OCI-LY1 (cell line): ENCODE measurements around the gene UNC80.

Experiments used
- CTCF ChIP-seq: fragments of 200-600 bp; sonication (generic), shearing (Covaris generic); IDR thresholded peaks from 2 replicates; pipeline ENCODE4 v1.5.1; 2017; ENCODE audit warnings: mild to moderate bottlenecking, antibody characterized with exemption, low read length, moderate library complexity, mixed read lengths
- EZH2 ChIP-seq: fragments of 200-600 bp; sonication (generic), shearing (Covaris generic); IDR thresholded peaks from 2 replicates; pipeline ENCODE4 v1.8.0; 2017; ENCODE audit warnings: borderline replicate concordance, mixed run types, mild to moderate bottlenecking, antibody characterized with exemption, low read length, moderate library complexity, mixed read lengths

DNA sequence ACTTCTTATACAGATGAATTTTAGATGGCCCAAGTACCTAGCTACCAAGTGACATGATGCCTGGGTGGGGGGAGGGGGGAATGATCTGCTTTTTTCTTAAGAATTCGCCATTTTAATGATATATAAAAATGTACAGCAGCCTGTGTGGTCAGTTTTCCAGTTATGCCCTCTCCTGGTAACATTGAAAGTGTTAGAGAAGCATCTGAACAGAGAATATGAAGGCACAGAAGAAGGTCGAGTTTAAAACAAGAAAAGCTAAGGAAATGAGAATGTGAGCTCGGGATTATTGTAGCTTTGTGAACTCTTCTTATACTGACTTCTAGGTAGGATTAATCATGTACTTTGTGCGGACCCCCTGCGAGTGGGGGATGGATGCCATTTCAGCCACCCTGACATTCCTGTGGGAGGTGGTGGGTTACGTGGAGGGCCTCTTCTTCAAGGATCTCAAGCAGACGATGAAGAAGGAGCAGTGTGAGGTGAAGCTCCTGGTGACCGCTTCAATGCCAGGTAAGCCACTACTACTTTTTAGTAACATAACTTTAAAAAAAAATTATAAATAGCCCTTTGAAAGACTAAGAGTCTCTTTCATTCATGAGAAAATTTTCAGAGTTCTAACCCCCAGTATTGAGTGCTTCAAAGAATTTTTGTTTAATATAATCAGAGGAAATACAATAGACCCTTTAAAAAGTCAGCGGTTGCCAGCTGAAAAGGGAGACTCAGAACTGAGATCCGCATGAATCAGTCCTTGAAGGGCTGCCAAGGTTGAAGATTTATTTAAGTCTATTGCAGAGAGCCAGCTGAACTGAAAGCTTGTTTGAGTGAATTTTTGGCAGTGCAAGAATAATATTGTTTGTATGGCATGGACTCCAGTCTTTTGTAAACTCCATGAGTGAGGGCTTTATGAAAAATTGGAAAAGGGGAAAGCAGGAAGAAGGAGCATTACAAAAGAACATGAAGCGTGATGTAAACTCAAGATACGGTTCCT, 162.2 kb downstream of the UNC80 start:
- TF ChIP-seq CTCF (no peak), EZH2 (no peak)
